ENCODE measurements around the gene ITPRIPL1.

GRCh38 chr2:96336104-96336775 is 11.1 kb downstream of the ITPRIPL1 start:
- TF ChIP-seq CTCF (conservative IDR thresholded peaks at IDR 0.05; ENCODE audit: low read depth, low read length) (no peak), EZH2 (IDR thresholded peaks at IDR 0.05; ENCODE audit: borderline replicate concordance, low read depth, low read length, poor library complexity, severe bottlenecking) (no peak)

Data from A673 (cell line).